ENCODE results near the gene ADD3.
"Not testable (repeated sequence)": the region's sequence is repeated elsewhere in the genome, so short reads cannot be mapped to it uniquely, and the experiment has no call there.

The ADD3 gene

DNA sequence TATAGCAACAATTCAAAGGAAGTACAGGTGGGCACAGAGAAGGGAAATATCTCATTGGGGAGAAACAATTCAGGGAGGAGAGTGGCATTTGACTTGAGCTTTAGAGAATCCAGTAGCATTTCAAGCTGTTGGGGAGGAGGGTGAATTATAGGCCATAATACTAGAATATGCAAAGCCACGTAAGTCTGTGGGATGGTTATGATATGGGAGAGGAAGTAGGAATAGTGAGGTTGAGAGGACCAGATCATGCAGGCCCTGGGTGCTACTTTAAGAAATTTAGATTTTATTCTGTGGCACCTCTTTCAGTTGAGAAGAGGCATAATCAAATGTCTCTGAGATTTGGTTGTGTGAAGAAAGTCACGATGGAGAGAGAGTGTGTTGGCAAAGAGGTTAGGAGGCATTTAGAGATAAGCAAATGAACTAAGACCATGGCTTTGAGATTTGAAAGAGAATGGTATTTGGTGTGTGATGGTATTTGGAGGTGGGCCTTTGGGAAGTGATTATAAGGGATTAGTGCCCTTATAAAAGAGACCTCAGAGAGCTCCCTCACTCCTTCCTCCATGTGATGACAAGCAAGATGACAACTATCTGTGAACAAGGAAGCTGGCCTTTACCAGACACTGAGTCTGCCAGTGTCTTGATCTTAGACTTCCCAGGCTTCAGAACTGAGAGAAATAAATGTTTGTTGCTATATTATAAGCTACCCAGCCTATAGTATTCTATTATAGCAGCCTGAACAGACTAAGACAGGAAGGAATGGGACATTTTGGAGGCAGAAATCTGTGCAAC is 15.1 kb downstream of the ADD3 start:
- no peak for DNase-seq
- in situ Hi-C loops (cut with MboI; ENCODE audit: low pct_unique_long_range_greater_than_20kb, low sequenced_read_pairs), result no loop called here

DNA sequence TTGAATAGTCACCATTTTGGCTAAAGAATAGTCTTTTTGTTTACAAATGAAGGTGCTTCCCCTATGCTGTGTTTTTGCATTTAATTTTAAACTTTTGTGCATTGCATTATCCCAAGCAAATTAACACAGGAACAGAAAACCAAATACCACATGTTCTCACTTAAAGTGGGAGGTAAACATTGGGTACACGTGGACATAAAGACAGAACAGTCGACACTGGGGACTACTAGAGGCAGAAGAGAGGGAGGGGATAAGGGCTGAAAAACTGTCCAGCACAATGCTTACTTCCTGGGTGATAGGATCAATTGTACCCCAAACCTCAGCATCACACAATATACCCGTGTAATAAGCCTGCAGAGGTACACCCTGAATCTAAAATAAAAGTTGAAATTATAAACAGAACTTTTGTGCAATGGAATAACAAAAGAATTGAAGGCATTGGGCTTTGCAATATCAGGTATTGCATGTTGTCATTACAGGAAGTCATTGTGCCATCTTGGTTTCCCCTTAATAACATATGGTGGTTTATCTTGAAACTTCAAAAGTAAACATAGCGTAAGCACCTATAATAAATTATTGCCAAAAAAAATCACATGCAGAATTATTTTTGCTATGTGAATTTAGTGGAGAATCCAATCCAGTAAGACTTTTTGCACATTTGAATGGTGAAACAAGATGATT is 16.1 kb downstream of the ADD3 start:
- in situ Hi-C loops (cut with MboI; ENCODE audit: low pct_unique_long_range_greater_than_20kb, low sequenced_read_pairs), result no loop called here
- no peak for DNase-seq

DNA sequence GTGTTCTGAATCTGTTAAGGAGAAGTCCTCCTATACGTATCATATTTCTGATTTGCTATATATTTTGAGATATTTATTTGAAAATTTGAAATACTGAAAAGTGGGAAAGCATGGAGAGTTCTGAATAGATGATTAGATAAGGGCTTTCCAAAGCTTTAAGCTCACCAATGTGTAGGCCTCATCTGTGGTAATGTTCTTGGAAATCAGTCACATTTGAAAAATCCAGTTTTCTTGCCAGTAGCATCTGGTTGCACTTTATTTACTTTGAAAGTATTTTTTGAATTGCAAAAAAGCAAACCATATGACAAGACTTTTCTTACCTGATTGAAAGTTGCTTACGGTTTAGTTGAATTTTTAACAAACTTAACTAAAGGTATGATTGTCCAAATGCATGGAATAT is 21.7 kb downstream of the ADD3 start:
- DNase-seq, result no peak
- in situ Hi-C loops (cut with MboI; ENCODE audit: low pct_unique_long_range_greater_than_20kb, low sequenced_read_pairs), result no loop called here

DNA sequence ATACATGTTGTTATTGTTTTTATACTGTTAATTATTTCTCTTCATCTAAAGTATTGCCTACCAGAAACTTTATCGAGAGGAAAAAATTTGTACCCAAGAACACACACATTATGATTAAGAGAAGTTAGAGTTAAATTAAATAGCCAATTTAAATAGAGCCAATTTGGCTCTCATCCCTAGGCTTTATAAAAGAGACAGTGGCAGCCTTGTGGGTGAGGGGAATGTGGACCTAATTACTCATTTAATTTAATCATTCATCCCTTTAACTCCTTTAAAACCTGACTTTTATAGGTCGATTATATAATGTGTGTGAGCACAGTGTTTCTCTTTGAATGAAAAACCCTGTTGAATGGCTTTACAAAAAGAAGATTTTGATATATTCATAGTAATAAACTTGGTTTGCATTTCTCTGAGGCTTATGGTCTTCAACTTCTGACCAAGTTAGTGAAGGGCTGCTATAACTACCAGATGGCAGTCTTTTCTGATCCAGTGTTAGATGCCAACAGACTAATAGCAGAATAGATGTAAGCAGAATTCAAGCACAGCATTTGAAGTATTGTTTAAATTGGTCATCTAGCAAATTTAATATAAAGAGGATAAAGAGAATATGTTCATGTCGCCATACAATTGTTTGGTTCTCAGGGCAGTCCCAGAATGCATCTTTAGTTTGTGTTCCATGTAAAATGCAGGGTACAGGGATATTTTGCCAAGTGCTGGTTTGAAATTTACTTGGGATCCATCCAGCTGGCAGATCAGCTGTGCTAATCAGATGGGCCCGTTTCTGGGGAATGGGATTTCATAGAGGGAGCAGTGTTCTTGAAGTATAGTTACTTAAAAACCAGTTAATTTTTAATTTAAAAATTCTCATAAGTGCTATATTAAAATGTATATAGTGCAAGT is 25.3 kb downstream of the ADD3 start:
- no peak for DNase-seq
- in situ Hi-C loops (cut with MboI; ENCODE audit: low pct_unique_long_range_greater_than_20kb, low sequenced_read_pairs), result no loop called here

DNA sequence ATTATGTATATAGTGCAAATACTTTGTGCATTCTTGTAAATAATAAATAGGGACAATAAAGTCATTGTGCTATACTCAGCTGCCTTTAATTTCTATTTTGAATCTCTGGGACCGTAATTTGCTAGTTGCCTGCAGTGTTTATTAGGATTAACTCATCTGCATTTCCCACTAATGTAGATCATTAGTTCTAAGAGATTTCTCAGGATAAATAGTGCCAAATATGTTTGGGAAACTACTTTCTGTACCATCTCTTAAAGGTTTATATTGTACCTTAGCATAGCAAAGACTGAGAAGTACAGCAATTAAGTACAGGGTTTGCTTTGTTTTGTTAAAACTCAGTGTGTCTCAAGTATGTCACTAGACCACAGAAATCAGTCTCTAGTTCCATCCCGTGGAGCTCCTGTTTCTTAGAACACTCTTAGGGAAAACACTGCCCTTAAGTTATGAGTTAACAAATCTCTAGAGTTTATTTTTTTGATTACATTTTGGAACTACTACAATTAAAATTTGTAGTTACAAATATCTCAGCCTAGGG is 26.0 kb downstream of the ADD3 start:
- no peak for DNase-seq
- in situ Hi-C loops (cut with MboI; ENCODE audit: low pct_unique_long_range_greater_than_20kb, low sequenced_read_pairs), result no loop called here

- in situ Hi-C loops (cut with MboI; ENCODE audit: low pct_unique_long_range_greater_than_20kb, low sequenced_read_pairs), result no loop called here
- DNase-seq, result no peak
Measured at GRCh38 chr10:110034596-110034995, 26.8 kb downstream of the ADD3 start.

DNA sequence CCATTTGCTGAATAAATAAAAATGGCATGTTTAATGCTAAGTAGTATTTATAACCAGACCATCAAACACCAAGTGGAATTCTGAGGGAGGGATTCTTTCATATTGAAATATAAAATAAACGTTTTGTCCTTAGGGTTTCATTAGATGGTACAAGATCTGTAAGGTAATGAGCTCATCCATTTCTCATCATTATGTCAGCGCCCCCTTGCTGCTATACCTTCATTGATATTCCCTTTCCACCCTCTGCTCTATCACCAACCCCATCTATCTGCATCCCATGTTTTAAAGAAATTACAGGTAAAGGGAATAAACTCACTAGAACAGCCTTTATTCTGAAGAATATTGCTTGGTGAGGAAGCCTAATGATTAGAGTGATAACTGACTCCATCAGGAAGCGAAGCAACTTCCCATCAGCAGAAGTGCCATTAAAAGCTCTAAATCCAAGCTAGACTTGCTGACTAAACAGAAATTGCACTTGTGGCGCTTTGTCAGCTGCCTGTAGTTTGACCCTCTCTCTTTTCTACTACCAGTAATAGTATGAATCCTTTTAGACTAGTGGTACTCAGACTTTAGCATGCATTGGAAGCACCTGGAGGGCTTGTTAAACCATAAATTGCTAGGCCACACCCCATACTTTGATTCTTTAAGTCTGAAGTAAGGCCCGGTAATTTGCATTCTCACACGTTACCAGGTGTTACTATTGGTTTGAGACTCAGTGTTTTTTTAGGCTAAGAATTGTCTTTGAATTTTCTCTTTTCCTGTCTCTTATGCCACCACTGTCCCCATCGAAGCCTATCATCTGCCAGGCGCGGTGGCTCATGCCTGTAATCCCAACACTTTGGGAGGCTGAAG is 27.5 kb downstream of the ADD3 start:
- DNase-seq, result no peak
- in situ Hi-C loops (cut with MboI; ENCODE audit: low pct_unique_long_range_greater_than_20kb, low sequenced_read_pairs), result no loop called here

DNA sequence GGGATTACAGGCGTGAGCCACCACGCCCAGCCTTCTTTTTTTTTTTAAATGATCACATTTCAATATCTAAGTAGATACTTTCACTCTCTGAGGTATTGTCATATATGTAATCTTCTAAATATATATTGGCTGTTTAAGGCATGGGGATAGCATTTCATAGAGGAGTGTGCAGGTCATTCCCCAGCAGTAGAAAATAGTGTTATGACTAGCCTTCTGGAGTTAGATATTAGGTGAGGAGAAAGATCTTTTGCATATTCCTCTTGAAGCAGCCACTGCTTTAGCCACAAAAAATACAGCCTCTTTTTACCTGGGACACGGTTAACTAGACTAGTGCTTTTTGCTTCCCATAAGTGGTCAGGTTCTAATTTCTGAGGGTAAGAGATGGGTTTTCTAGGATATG is 28.9 kb downstream of the ADD3 start:
- DNase-seq, result no peak
- in situ Hi-C loops (cut with MboI; ENCODE audit: low pct_unique_long_range_greater_than_20kb, low sequenced_read_pairs), result no loop called here

DNA sequence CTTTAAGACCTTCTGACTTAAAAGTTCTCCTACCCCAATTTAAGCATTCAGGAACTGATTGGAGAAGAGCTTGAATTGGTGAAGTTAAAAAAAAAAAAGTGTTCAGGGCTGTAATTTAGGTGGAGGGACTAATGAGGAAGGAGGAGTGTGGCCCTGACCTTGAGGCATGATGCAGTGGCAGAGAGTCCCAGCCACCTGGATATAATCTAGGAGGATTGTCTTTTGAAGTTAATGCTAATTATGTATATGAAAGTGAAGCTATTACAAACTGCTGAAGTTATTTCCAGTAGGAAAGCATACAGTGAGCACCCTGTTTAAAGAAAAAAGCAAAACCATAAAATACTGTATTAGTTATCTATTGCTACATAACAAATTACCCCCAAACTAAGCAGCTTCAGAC is 31.5 kb downstream of the ADD3 start:
- no peak for DNase-seq
- in situ Hi-C loops (cut with MboI; ENCODE audit: low pct_unique_long_range_greater_than_20kb, low sequenced_read_pairs), result no loop called here

- DNase-seq, result no peak
- in situ Hi-C loops (cut with MboI; ENCODE audit: low pct_unique_long_range_greater_than_20kb, low sequenced_read_pairs), result no loop called here
Measured at GRCh38 chr10:110040108-110040507, 32.3 kb downstream of the ADD3 start.

DNA sequence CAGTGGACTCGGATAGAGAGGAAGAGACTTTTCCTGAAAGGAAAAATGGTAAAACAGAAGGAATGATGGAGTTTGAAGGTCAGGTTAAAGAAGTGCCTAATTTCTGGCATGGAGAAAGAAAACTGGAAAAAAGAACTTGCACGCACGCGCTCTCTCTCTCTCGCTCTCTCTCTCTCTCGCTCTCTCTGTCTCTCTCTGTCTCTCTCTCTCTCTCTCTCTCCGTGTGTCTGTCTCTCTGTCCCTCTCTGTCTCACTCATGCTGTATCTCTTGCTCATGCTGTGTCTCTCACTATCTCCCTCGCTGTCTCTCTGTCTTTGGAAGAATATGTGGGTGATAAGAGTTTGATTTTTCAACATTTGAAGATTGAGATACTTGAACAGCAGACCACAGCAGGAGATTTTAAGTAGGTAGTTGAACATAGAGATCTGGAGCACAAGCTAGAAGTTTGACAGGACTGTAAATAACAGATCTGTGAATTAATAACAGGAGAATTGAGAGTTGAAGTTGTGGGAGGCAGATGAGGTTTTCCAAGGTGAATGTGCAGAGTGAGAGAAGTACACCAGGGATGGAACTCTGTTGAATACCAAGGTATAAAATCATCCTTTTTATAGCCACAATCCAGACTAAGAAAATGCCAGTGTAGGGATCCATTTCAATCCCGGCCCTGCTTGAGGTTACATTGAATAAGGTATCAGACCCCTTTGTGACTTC is 33.1 kb downstream of the ADD3 start:
- DNase-seq, result no peak
- in situ Hi-C loops (cut with MboI; ENCODE audit: low pct_unique_long_range_greater_than_20kb, low sequenced_read_pairs), result no loop called here

DNA sequence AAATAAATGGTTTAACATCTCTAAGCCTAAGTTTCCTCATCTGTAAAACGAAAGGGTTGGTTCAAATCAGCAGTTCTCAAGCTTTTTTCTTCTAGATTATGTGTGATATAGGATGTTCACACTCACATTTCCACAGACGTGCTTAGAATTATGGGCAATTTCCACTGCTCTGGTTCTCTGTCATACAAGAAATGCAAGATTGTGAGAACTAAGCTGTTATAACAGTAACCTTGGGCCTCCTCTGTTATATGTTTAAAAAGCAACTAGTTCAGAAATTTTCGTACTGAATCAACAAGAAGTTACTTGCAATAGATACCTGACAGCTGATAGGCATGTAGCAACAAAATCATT is 33.7 kb downstream of the ADD3 start:
- in situ Hi-C loops (cut with MboI; ENCODE audit: low pct_unique_long_range_greater_than_20kb, low sequenced_read_pairs), result no loop called here
- DNase-seq, result no peak

DNA sequence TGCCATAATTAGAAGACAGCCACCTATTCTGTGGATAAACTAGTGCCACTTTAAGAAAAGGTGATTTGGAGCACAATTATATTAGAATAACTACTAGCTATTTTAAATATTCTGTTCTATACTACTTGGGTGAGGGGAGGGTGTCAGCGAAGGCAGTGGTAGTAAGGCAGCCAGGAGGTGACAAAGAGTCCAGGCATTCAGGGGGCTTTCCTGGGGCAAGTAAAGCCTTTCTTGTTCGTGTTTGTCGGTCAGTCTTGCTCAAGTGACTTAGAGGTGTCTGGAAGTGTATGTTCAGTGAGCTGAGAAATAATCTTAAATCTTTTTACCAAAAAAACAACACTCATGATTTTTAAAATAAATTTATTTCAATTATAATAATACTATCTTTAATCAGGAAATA is 34.4 kb downstream of the ADD3 start:
- in situ Hi-C loops (cut with MboI; ENCODE audit: low pct_unique_long_range_greater_than_20kb, low sequenced_read_pairs), result no loop called here
- DNase-seq, result no peak

- DNase-seq, result no peak
- in situ Hi-C loops (cut with MboI; ENCODE audit: low pct_unique_long_range_greater_than_20kb, low sequenced_read_pairs), result no loop called here
Measured at GRCh38 chr10:110042891-110043290, 35.1 kb downstream of the ADD3 start.

DNA sequence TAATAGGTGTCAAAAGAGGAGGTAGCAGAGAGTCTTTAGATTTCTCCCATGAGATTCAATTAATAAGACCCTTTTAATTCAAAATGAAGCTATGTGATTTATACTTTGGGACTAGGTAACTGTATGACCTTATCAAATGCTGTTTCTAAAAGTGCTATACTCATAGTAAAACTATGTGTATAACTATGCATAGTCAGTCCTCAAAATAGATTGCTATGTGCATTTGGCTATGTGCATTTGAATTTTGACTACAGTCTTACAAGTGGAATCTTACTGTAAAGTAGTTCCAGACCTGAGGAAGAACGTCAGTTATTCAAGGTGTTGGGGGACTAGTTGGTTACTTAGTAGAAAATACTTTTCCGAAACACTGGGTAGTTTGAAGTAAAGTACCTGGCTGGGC is 36.9 kb downstream of the ADD3 start:
- DNase-seq, result no peak
- in situ Hi-C loops (cut with MboI; ENCODE audit: low pct_unique_long_range_greater_than_20kb, low sequenced_read_pairs), result no loop called here

DNA sequence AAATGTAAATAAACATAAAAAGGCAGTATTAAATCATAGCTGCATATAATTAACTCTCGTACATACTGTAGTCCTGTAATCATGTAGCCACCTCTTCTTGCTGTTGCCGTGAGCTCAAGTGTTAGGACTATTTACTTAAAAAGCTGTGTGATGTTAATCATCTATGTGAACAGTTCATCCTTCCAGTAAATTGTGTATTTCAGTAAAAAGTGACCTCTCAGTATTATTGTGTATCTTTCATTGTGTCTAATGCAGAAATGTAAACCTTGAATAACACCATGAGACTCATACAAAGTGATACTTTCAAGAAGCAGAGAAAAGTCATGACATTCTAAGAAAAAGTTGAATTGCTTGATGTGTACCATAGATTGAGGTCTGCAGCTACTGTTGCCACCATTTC is 38.0 kb downstream of the ADD3 start:
- DNase-seq, result no peak

DNA sequence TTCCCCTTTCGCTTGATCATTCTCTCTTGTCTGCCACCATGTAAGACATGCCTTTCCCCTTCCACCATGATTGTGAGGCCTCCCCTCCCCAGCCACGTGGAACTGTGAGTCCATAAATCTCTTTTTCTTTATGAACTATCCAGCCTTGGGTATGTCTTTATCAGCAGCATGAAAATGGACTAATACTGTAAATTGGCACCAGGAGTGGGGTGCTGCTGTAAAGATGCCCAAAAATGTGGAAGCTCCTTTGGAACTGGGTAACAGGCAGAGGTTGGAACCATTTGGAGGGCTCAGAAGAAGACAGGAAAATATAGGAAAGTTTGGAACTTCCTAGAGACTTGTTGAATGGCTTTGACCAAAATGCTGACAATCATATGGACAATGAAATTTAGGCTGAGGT is 40.4 kb downstream of the ADD3 start:
- DNase-seq; in situ Hi-C loops (cut with MboI; ENCODE audit: low pct_unique_long_range_greater_than_20kb, low sequenced_read_pairs): not testable (repeated sequence)

More for the DNA sequence above, 38.0 kb downstream of the ADD3 start:
- in situ Hi-C loops (cut with MboI; ENCODE audit: low pct_unique_long_range_greater_than_20kb, low sequenced_read_pairs), result no loop called here

DNA sequence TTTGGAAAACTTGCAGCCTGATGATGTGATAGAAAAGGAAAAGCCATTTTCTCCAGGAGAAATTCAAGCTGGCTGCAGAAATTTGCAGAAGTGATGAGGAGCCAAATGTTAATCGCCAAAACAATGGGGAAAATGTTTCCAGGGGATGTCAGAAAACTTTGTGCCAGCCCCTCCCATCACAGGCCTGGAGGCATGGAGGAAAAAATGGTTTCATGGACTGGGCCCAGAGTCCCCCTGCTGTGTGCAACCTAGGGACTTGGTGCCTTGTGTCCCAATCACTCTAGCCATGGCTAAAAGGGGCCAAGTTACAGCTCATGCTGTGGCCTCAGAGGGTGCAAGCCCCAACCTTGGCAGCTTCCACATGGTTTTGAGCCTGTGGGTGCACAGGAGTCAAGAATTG is 41.0 kb downstream of the ADD3 start:
- no peak for DNase-seq
- in situ Hi-C loops (cut with MboI; ENCODE audit: low pct_unique_long_range_greater_than_20kb, low sequenced_read_pairs), result no loop called here
